ENCODE results near the gene NCOA1.

GRCh38 chr2:24588294-24588693 lies 97.2 kb downstream of the NCOA1 start:
- TF ChIP-seq GATA1 (IDR thresholded peaks at IDR 0.05; ENCODE audit: low read depth, low read length) = no peak
- TF ChIP-seq POLR2A (IDR thresholded peaks at IDR 0.05; ENCODE audit: low read length) = no peak
